Kidney tubule cell (primary cell): ENCODE measurements around the gene TNRC6C.

Source experiments
- DNase-seq: peaks from one replicate; pipeline ENCODE4 v3.0.0-alpha.2; 2018; ENCODE audit warnings: low spot score

The TNRC6C gene

GRCh38 chr17:78125138-78125913 lies 166.8 kb downstream of the TNRC6C start:
- no peak for DNase-seq

GRCh38 chr17:78125976-78126894 lies 167.7 kb downstream of the TNRC6C start:
- no peak for DNase-seq

- DNase-seq: no peak
Observed at GRCh38 chr17:78126895-78127238, 168.4 kb downstream of the TNRC6C start.

GRCh38 chr17:78127239-78127887 lies 168.9 kb downstream of the TNRC6C start:
- DNase-seq: peak; percentile 36

DNA sequence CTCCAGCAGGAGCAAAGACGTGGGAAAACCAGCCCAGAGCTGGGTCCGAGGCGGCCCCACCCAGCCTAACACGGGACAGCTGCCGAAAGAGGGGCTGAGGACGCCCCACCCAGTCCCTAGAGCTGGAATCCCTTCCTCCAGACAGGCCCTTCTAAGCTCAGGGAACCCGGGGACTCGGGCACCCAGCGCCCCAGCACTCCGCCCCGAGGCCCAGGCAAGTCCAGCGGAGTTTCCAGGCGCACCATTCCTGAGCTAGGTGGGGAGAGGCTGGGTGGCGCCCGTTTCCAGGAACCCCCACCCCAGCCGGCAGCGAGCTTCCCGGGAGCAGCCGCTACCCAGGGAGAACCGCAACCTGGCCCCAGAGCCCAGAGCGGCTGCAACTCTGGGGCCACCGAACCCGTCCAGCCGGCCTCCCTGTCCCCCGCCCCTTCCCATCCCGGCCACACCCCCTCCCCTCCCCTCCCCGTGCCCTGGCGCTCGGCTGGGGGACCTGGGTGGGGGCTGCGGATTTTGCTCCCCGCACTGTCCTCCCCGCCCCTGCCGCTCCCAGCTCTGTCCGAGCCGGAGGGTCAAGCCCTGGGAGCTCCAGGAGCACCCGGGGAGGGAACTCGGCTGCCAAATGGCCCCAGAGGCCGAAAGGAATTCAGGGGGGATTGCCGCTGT lies 169.5 kb downstream of the TNRC6C start:
- DNase-seq: peak; percentile 37

DNA sequence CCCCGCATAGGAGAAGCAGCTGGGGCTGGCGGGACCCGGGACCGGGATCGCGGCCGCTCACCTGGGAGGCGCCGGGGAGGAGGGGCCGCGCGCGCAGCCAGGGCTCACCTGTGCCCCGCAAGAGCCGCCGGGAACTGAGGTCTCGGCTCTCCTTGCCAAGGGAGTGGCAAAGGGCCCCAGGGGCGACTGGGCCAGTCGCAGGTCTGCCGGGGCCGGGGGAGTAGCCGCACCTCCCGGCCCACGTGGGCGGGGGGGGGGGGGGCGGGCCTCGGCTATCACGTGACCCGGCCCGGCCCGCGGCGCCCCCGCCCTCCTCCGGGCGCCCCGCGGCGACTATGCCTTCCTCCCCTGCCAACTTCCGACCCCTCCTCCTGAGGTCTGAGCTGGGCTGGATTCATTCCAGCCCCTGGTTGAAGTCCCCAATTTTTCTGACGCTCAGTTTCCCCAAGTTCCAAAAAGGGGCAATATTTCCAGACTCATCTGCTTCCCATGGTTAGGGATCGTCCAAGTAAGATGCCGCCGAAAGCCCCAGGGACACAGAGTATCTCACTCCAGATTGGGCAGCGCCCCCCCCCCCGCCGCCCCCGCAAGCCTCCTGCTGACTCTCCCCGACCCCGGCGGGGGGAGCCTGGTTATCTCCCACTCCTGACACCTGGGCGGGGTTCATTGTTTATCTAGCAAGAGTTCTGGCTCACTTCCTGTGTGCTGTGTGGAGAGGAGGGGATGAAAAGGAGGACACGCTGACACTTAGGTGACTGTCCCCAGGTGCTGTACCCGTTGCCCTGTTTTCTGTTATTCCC lies 170.2 kb downstream of the TNRC6C start, which contains the start of gene TMC6:
Gene TMC6 (minus strand): TSS at position 205 of the 800 bp plus-strand sequence. CDS start 1,923 bp downstream, outside the sequence.
- DNase-seq: peak; percentile 73

DNA sequence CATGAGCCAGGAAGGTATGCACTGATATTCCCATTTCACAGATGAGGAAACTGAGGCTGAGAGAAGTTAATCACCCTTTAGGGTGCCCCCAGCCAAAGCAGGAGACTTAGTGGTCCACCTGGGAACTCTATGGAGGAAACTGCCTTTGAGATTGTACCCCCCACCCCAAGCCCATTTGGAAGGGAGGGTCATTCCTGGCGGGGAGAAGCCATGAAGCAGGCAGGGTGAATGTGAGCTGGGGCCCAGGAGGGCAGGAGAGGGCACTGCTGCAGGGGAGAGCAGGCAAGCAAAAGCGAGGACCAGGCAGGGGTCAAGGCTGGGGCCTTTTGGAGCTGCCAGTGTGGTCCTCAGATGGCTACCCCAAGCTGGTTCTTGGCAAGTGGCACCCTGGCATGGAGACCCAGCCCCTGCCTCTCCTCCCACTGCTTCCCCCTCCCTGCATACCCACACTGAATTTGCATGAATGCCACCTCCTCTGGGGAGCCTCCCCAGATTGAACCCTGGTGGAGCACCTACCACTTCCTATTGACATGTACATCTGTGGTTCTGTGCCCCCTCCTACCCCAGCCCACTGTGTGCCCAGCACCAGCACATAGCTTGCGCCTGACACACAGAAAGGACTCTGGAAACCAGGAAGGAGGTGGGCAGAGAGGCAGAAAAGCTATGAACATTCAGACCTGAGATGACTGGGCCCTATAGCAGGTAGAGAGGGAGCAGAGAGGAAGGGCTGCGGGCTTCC lies 171.0 kb downstream of the TNRC6C start:
- DNase-seq: no peak

DNA sequence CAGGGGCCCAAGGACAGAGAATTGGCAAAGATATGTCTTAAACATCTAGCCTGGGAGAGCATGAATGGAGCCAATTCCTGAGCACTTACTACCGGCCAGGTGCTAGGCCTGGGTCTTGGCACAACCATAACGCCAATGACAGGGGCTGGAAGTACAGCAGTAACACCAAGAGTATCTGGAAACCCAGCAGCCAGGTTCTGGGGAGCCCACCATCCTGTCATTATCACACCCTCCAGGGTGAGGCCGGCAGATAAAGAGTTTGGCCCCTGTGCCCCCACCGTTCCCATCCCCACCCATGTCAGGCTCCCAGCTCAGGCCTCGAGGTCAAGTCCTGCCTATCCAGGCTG lies 171.6 kb downstream of the TNRC6C start:
- DNase-seq: no peak

DNA sequence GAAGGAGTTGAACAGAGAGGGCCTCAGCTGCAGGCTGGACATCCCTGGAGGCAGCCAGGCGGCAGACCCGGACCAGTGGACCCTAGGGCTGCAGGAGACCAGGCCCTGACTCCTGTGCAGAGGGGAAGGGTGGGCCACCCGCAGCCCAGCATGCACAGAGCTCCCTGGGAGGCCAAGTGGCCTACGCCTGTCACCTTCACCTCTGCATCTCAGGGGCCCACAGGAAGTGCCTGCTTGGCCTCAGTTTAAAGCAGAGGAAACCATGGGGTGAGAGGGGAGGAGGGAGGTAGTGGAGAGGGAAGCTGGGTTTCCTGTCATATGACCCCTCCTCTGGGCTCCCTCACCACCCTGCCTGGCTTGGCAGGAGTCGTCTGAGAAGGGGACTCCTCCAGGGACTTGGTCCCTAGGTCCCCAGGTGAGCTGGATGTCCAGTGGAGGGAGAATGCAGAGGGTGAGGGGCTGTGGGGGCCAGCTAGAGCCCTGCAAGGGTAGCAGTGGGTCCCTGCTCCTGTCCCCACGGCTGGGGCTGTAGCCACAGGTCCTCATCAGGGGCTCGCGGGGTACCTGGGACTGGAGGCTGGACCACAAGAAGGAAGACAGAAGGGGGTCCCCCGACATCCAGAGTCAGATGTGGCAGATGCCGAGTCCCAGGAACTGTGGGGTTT lies 172.1 kb downstream of the TNRC6C start, which contains the start of gene TMC8:
Gene TMC8 (plus strand): TSS at position 335 of the 665 bp plus-strand sequence. CDS start 818 bp downstream, outside the sequence.
- DNase-seq: no peak

GRCh38 chr17:78131172-78132083 lies 172.9 kb downstream of the TNRC6C start:
- DNase-seq: no peak

GRCh38 chr17:78132084-78132676 lies 173.7 kb downstream of the TNRC6C start:
- peak; percentile 55 for DNase-seq

GRCh38 chr17:78132767-78133178 lies 174.3 kb downstream of the TNRC6C start:
- DNase-seq: no peak

GRCh38 chr17:78133179-78133951 lies 174.9 kb downstream of the TNRC6C start:
- no peak for DNase-seq

DNA sequence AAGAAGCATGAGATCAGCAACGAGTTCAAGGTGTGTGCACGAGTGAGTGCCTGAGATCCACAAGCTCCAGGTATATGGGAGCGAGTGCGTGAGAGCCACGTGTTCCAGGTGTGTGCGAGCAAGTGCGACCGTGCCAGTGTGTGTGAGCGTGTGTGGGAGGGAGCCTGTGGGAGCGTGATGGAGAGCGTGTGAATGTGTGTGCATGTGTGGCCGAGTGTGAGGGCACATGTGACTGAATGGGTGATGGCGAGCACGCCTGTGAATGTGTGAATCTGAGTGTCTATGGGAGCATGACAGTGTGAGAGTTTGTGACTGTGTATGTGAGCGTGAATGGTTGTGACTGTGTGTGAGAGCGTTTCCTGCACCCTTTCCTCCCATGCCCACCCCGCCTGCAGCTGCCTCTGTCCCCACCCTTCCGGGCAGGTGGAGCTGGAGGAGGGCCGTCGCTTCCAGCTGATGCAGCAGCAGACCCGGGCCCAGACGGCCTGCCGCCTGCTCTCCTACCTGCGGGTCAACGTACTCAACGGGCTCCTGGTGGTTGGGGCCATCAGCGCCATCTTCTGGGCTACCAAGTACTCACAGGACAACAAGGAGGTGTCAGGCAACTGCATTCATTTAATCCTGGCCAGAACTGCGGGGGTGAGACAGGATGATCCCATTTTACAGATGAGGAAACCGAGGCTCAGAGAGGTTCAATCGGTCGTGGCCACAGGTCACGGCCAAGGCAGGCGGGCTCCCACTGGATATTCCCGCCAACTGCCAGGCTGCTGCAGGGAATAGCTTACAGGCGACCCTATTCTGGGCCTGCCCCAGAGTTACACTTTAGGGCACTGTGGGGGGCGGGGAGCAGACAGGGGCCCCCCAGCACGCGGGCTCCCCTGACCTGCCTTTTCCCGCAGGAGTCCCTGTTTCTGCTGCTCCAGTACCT lies 175.7 kb downstream of the TNRC6C start:
- DNase-seq: peak; percentile 55

DNA sequence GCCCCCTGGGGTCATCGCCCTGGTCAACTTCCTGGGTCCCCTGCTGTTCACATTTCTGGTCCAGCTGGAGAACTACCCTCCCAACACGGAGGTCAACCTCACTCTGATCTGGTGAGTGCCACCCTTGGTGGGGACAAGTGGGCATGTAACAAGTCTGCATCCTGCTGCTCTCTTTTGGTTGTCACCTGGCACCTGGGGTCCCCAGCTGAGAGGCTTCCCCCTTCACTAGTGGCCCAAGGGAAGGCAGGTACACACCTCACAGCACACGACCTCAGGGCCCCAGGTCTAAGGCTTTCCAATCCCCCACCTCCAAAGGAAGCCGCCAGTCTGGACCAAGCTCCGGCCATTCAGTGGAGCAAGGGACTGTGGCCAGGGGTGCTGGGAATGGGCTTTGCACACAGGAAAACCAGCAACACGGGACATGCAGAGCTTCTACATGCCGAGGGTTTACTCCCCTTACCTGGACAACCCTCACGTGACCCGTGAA lies 176.4 kb downstream of the TNRC6C start:
- DNase-seq: no peak

DNA sequence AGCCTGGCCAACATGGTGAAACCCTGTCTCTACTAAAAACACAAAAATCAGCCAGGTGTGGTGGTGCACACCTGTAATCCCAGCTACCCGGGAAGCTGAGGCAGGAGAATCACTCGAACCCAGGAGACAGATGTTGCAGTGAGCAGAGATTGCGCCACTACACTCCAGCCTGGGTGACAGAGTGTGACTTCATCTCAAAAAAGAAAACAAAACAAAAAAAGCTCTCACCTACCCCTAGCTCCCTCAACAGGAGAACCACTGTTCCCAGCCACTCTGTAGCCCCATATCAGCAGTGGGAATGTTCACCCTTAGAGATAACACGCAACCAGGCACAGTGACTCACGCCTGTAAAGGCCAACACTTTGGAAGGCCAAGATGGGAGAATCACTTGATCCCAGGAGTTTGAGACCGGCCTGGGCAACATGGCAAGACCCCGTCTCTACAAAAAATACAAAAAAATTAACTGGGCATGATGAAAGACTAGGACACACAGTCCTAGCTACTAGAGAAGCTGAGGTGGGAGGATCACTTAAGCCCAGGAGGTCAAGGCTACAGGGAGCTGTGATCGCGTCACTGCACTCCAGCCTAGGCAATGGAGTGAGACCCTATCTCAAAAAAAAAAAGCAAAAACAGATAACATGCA lies 177.5 kb downstream of the TNRC6C start:
- DNase-seq: no peak
